Measurements from ENCODE around the gene PRMT3.

DNA sequence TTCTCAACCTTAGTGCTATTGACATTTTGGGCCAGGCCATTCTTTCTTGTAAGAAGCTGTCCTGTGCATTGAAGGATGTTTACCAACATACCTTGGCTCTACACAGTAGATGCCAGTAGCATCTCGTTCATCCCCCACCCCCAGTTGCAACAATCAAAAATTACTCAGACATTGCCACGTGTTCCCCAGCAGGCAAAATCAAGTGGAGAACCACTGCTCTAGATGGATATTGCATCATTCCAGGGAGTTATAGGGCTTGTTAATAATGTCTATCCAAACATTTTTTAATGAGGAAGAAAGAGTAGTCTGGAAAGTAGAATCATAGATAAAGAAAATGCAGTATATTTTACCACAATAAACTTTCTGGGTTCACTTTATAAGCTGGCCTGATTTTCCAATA lies 64.1 kb downstream of the PRMT3 start:
- TF ChIP-seq CTCF (IDR thresholded peaks at IDR 0.05), result no peak
- no peak for TF ChIP-seq EZH2 (IDR thresholded peaks at IDR 0.05; ENCODE audit: borderline replicate concordance, insufficient read depth, low read depth, low read length, poor library complexity, severe bottlenecking)
